Daoy (cell line): ENCODE data around the gene MTMR12. TPM values are rescaled to one million over a fixed set of nuclear protein-coding genes. Genes with fewer than 3 reads are reported as not detected.
A peak's percentile ranks its signal among the peaks of the same experiment; 100 is the strongest.

Experiments
- DNase-seq: peaks from one replicate; pipeline ENCODE4 v3.0.0-alpha.2; 2015; ENCODE audit warnings: low read depth
- total RNA-seq: library from RNA; depleted of rRNA; stranded (reverse); fragments of >200 nt; shearing (Covaris generic); gene quantifications from 2 replicates; pipeline ENCODE4 v1.2.3, GENCODE V29; 2014

The MTMR12 gene
- total RNA-seq, 1 experiment from 2014 or later = 13.6 TPM

DNA sequence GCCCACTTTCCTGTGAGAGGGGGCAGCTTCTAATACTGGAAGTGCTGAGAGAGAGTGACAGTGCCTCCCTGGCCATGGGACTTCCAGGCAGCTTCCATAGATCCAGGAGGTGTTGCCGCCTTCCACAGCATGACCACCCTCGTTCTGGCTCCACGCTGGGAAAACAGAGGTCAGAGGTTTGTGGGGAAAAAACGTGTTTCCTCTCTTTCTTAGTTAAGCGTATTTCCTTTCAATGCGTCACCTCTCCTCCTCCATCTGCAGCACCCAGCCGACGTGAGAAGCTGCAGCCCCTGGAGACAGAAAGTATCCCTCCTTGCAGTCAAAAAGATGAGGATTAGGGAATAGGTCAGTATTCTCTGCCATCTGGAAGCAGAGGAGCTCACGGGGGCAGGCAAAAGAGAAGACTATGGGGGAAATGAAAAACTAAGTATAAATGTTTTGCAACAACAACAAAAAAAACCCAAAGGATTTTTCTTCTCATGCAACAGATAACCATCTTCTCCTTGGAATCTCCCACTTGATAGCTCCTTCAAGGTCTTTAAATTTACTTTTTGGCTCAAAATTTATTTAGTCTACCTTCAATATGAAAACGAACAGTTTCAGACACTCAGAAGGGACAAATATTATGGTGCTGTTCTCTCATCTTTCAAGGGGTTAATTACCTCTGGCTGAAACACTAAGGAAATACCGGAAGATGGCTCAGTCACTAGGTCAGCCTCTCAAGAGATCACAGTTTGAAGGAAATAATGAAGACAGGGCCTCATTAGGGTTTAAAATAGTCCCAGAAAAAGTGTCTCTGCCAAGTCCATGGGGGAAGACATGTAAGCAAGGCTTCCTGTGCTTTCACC, 38.0 kb downstream of the MTMR12 start:
- peak; percentile 21 for DNase-seq

DNA sequence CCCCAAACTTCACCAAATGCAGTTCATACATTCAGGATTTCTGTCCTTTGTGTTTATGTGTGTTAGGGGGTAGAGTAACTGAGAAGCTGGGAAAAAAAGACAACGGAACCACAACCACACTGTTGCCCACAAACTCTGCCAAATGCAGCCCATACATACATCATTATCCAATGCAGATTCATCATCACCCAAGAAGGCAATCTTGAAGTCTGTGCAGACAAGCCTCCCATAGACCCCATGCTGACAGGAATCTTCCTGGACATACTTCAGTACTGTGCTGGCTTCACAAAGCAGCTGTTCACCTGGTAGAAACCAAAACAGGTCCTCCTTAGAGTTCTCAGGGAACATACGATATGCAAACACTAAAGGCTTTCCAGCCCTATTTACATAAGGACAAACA, 38.9 kb downstream of the MTMR12 start:
- no peak for DNase-seq

DNA sequence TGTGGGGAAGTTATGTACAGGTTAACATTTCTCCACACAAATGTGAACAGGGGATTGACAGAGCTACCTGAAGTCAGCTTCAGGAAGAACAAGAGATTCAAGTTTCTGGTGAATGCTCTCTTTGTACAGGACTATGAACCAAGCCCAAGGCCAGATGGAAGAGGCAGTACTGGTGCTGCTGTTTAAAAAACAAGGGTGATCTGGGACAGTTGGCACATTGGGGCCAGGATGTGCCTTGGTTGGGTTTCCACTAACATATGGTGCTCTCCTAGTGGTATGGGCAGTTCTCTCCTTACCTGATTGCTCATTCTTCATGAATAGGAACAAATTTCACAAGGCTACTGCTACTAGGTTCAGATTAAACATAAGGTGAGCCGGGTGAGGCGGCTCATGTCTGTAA, 40.0 kb downstream of the MTMR12 start:
- DNase-seq = no peak

DNA sequence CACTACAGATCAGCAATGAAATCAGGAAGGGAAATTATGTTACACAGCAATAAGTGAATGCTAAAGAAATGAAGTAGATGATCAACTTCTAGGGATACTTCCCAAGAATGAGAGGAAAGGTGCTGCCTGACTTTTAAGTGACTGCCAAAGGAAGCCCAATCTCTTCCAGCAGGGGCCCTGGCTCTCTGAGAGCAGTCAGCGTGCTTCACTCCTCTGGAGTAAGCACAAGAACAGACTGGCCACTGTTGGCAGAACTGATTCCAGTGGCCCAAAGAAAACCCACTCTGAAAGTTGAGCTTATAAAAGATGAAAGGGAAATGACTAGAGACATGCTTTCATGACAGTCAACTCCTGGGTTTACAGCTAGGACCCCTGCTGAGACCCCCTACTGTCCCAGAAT, 41.8 kb downstream of the MTMR12 start:
- no peak for DNase-seq

DNA sequence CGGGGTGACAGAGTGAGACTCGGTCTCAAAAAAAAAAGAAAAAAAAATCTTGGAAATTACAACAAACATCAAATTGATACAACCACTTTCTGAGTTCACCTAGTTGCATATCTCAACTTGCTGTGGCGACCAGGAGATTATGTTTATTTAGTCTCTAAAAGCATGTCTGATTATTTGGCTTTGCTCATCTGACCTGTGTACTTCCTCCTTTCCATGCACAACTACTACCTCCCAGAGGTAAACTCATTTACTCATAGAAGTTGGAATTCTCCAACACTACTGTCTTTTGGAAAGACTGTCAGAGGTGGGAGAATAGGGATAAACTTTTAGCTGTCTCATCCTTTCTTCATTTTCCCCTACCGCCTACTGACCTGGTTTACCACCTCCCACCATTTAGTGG, 42.6 kb downstream of the MTMR12 start:
- no peak for DNase-seq

DNA sequence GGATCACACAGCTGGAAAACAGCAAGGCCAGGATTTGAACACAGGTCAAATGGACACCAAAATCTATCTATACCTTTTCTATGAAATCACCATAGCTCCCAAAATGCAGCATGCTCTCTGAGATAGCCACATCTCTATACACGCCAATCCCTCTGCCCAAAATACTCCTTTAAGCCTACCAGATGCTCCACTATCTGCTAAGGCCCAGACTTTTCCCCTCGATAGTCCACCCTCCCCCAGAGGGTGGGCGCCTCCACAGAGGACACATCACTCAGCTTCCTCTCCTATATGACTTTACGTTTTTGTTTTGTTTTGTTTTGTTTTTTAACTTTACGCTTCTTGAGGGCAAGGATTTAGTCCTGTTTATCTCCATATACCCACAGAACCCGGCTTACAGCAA, 46.8 kb downstream of the MTMR12 start:
- DNase-seq = no peak

DNA sequence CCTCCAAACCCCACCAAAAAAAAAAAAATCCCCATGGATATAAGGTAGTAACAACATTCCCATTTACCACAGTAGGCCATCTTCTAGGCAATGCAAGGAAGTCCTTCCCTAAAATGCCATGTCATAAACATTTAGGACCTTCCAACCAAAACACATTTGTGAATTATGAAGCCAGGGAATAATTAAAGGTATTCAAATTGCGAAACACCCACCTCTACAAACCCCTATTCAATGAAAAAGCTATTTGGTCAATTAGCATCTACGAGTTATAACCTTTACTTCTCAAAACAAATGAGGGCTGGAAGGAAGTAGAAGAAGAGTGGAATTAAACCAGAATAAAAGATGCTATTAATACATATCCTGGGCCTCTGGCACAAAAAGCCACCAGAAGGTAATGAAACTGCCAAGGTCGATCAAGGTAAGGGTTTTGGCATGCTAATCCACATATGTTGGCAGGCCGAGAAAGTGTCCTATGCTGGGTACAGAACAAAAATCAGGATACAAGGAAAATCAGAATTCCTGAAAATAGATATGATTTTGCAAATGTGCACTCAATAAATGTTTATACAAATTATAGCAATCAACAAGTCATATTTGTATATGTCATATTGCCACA, 47.7 kb downstream of the MTMR12 start:
- DNase-seq = no peak

DNA sequence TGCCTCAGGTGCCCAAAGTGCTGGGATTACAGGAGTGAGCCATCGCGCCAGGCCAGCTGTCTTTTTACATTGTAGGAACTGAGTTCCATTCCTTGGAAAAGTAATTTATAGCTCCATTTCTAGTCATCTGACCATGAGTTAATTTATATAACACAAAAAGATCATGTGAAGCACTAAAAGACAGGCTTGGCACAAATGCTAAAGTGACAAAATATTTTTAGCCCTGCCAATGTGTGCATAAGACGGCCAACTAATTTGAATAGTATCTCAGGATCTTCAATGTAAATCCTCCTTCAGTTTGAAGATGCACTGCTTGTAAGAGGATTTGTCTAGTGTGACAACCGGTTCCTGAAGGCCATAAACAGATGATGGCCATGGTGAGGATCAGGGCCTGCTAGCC, 49.1 kb downstream of the MTMR12 start:
- no peak for DNase-seq

DNA sequence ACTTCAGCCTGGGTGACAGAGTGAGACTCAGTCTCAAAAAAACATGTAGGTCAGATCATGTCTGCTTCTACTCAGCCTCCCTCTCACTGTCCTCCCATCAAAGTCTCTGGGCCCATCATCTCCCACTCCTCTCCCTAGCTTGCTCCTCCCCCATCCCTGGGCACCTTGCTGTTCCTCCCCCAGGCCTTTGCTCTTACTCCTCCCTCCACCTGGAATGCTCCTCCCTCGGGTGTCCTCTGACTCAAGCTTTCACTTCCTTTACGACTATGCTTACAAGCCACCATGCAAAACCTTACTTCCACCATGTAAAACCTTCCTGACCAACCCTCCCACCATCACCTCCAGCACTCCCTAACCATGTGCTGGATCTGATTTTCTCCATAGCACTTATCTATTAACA, 51.5 kb downstream of the MTMR12 start:
- no peak for DNase-seq

DNA sequence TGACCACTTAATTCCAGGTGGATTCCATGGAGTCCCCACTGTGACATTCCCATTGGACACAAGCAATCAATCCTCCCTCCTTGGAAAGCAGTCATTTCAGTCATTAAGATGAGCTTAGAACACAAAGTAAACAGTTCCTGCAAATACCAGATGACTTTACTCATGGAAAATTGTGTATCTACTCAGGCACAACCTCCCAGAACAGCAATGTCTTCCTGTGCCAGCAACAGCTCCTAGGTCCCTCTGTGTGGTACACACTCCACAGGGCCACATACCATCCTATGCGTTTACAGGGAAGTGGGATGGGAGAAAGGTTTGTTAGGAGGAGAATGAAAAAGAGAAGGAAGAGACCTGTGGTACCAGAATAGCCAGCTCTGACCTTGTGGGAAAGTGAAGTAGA, 53.7 kb downstream of the MTMR12 start:
- no peak for DNase-seq

DNA sequence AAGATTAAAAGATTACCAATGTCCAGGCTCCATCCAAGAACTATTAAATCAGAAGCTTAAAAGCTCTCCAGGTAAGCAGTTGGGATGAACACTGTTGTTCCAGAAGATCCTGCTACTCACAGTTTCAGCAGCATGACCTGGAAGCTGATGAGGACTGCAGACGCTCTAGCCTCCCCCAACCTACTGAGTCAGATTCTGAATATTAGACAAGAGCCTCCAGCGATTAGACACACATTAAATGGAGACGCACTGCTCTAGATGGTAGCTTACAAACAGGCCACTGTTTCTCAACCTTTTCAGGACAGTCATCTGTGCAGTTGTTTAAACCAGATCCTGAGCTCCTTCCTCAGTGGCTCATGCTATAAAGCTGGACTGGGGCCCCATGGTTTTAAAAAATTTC, 54.3 kb downstream of the MTMR12 start:
- no peak for DNase-seq

DNA sequence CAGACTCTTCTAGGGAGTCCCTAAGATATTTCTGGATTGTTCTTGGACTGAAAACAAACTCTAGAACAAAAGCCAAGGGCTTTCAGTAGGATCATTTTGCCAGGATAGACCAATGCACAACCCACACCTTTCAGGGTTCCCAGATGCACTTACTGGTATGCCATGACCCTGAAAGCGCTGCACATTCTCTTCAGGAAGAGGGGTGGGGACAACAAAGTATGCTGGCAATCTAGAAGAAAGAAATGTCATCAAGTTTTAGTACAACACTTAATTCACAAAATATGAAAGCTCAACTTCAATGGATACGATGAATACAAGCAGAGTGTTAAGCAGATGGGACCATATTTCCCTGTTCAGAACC, 57.2 kb downstream of the MTMR12 start:
- no peak for DNase-seq

DNA sequence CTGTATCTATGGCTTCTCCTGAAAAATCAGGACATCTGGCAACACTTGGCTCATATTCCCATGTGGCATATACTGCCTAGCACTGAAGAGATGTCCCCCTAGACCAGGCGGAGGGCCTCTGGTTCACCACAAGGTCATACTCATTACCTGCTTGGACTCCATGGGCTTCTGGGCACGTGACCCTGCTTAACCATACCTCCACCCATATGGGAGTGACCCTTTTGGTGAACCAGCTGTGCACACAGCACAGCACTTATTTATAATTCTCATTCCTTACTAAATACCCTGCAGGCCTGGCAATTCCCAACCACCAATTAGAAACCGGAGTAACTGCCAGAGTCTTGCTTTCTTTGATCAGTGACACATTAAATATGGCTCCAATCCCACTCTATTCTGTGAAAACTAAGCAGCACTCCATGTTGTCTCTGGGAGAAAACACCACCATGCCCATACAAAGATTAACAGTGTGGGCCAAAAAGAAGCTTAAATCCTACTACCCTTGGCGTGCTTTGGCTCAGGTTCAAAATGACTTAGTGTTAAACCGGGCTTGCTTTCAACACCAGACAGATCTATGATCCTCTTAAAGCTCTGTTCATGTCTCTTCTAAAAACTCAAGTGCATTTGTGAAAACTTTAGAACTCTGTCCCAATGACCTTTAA, 57.7 kb downstream of the MTMR12 start:
- no peak for DNase-seq

DNA sequence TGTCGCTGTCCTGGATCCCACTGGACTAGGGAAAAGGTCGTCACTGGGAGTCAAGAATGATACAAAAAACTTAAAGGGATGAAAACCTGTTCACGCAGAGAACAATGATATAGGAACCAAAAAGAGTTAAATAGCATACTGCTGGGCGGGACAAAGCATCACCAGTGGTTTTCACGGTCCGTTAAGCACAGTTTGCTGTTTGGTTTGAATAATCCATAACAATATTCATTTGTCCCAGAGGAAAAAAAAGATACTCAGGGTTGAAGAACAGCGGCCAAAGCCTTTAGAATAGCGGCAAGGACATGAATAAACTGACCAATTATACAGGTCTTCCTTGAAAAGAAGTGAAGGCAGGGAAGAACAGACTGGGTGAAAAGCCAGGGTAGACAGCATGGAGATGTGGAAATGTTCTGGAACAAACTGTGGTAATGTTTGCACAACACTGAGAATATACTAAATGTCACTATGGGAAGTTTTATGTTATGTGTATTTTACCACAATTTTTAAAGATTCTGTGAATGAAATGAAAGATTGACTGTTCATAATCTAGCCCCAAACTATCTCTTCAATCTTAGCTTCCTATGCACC, 60.8 kb downstream of the MTMR12 start:
- no peak for DNase-seq

DNA sequence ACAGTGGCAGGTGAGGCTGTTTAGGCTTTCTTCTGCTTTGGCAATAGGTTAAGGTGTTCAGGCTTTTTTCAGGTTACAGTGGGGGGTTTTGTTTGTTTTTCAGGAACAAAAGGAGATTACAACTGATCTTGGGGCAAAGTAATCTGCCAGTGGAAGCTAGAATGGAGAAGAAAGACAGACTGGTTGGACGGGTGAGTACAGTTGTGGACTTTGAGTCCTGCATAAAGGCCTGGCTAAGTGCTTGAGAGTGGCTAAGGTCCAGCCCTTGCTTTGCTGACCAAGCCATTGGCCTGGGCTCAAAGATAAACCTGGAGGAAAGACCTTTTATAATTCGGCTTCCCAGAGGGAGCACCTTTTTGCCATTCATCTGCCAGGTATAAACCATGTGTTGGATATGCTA, 63.1 kb downstream of the MTMR12 start:
- DNase-seq = no peak

DNA sequence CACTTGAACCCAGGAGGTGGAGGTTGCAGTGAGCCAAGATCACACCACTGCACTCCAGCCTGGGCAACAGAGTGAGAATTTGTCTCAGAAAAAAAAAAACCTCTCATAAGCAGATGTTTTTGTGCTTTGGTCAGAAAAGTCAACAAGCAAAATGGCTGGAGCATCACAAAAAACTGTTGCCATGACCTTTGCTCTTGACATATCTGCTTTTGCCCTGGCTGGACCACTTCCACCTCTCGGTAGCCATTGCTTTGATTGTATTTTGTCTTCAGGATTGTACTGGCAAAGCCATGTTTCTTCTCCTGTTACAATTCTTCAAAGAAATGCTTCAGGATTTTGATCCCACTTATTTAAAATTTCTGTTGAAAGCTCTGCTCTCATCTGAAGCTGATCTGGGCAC, 67.0 kb downstream of the MTMR12 start:
- DNase-seq = no peak

DNA sequence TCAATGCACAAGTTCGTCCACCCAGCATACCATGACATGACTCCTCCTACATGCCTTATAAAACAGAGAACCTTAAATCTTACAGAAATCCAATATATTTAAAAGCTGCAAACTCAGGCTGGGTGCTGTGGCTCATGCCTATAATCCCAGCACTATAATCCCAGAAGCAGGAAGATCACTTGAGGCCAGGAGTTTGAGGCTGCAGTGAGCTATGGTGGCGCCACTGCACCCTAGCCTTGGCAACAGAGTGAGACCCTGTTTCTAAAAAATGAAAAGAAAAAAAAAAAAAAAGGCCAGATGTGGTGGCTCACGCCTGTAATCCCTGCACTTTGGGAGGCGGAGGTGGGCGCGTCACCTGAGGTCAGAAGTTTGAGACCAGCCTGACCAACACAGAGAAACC, 68.7 kb downstream of the MTMR12 start:
- DNase-seq = no peak

DNA sequence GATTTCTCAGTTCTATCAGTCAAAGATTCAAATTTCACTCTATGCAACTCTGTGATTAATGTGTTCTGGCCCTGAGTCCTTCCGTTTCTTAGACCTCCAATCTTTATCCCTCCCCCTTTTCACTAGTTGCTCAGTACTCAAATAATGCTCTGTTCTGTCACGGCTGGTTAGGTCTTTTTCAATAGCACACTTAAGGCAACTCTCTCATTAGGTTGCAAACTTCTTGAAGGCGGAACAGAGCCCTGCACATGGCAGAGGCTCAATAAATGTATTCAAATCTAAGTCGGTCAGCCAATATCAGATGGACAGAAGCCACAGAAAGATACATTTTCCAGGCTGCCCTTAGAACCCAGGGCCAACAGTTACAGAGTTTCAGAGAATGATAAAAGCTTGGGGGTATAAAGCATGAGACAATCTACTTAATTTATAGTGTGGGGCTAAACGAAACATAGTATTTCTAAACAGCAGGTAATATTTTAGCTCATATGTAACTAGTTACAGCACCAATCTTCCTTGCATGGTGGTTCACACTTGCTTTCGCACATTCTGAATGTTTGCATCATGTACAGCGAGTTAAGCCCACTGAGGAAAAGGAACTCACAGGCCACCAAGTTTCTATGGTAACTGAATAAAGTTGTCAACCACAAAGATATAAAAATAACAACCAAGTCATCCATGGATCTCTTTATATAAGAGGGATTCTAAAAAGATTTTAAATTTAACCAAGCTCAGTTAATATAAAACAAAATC, 71.5 kb downstream of the MTMR12 start:
- no peak for DNase-seq

DNA sequence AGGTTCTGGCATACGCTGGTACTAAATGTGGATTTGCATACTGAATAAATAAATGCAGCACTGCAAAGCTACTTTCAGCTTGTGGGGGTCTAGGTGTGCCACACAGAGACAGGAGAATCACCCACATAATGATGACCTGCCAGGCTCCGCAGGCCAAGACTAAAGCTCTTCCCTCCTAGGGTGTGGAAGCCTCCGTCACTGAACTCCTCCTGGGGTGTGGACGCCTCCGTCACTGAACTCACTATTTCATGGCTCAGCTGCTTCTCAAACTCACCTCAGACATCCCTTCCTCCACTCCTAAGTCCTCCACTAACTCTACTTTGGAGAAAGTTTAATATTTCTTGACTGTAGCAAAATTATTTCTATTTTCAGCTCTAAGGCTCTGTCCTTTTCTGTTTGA, 73.4 kb downstream of the MTMR12 start:
- no peak for DNase-seq

DNA sequence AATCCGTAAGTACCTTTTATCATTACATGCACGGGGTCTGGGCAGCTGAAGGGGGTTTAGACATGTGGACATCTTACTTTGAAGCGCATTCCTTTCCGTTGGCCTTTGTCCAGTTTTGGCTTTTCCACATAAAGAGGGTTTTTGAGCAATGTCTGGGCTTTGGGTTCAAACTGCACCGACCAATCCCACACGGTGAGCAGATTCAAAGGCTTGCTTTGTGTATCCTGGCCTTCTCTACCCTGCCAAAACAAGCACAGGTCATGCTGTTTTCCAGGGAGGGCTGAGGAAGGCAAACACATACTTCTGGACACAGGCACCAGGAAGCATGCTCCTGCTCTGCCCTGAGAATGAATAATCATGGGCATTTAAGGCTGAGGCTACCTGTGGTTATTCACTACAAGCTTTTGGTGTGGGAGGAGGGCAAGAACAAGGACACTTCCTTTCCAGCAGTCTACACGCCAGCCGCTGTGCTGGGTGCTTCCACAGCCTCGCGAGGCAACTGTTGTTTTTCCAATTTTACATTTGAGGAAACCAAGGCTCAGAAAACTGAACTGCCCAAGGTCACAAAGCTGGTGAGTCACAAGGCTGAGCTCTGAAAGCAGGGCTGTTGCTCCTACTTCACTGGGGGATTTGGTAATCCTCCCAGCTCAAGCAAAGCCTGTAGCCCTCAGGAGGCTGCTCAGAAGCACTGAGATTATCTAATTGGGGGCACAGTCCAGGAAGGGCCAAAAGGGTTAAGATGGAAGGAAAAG, 78.9 kb downstream of the MTMR12 start:
- DNase-seq = no peak

DNA sequence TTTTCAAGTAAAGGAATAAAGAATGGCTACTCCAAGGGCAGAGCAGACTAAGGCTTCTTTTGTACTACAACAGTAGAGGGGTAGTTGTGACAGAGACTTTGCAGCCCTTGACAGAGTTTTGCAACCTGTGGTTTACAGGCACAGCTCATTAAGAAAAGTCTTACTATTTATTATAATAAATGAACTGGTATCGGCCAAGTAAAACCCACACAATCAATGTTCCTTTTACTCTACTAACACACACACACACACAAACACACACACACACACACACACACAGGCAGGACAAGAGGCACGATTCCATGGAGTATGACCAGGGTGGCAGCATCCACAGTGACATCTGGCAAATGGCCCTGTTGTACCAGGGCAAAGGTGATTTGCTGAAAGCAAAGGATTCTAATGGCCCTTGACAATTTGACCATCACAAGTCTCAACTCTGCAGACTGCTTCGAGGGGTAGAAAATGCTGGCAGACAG, 79.5 kb downstream of the MTMR12 start:
- DNase-seq = no peak
